ENCODE data around the gene DENND1A.
"Not testable (repeated sequence)": the region's sequence is repeated elsewhere in the genome, so short reads cannot be mapped to it uniquely, and the experiment has no call there.

The DENND1A gene

GRCh38 chr9:123923377-123923776, 6.5 kb downstream of the DENND1A start:
- FAIRE-seq (no peak), DNase-seq (ENCODE audit: insufficient read length, low spot score) (no peak)

GRCh38 chr9:123922911-123923310, 7.0 kb downstream of the DENND1A start:
- no peak for DNase-seq (ENCODE audit: insufficient read length, low spot score)
- no peak for FAIRE-seq

- no peak for FAIRE-seq
- DNase-seq (ENCODE audit: insufficient read length, low spot score) = no peak
Observed at GRCh38 chr9:123922431-123922830, 7.5 kb downstream of the DENND1A start.

GRCh38 chr9:123914517-123915196, 15.3 kb downstream of the DENND1A start:
- DNase-seq (ENCODE audit: insufficient read length, low spot score) = no peak
- no peak for FAIRE-seq

- FAIRE-seq (no peak), DNase-seq (ENCODE audit: insufficient read length, low spot score) (no peak)
Observed at GRCh38 chr9:123912167-123912897, 17.6 kb downstream of the DENND1A start.

GRCh38 chr9:123911024-123911423, 18.9 kb downstream of the DENND1A start:
- FAIRE-seq = no peak
- DNase-seq (ENCODE audit: insufficient read length, low spot score) = no peak

GRCh38 chr9:123909192-123909591, 20.7 kb downstream of the DENND1A start:
- DNase-seq (ENCODE audit: insufficient read length, low spot score); FAIRE-seq: not testable (repeated sequence)

- not testable (repeated sequence) for FAIRE-seq
Observed at GRCh38 chr9:123903550-123903949, 26.4 kb downstream of the DENND1A start.

GRCh38 chr9:123894822-123895221, 35.1 kb downstream of the DENND1A start:
- DNase-seq (ENCODE audit: insufficient read length, low spot score) = no peak
- FAIRE-seq = no peak

More at GRCh38 chr9:123903550-123903949, 26.4 kb downstream of the DENND1A start:
- DNase-seq (ENCODE audit: insufficient read length, low spot score) = not testable (repeated sequence)

- DNase-seq (ENCODE audit: insufficient read length, low spot score) (no peak), FAIRE-seq (no peak)
Observed at GRCh38 chr9:123893831-123894460, 36.0 kb downstream of the DENND1A start.

- FAIRE-seq = no peak
Observed at GRCh38 chr9:123893115-123893514, 36.8 kb downstream of the DENND1A start.

GRCh38 chr9:123887837-123888236, 42.1 kb downstream of the DENND1A start:
- FAIRE-seq (no peak), DNase-seq (ENCODE audit: insufficient read length, low spot score) (no peak)

More at GRCh38 chr9:123893115-123893514, 36.8 kb downstream of the DENND1A start:
- DNase-seq (ENCODE audit: insufficient read length, low spot score) = no peak

GRCh38 chr9:123885834-123886233, 44.1 kb downstream of the DENND1A start:
- FAIRE-seq; DNase-seq (ENCODE audit: insufficient read length, low spot score): not testable (repeated sequence)

- DNase-seq (ENCODE audit: insufficient read length, low spot score) (no peak), FAIRE-seq (no peak)
Observed at GRCh38 chr9:123883634-123884033, 46.3 kb downstream of the DENND1A start.

- DNase-seq (ENCODE audit: insufficient read length, low spot score) (no peak), FAIRE-seq (no peak)
Observed at GRCh38 chr9:123881604-123882003, 48.3 kb downstream of the DENND1A start.

GRCh38 chr9:123880420-123880819, 49.5 kb downstream of the DENND1A start:
- DNase-seq (ENCODE audit: insufficient read length, low spot score) (no peak), FAIRE-seq (no peak)

GRCh38 chr9:123876750-123877149, 53.2 kb downstream of the DENND1A start:
- DNase-seq (ENCODE audit: insufficient read length, low spot score) (no peak), FAIRE-seq (no peak)

GRCh38 chr9:123872710-123873109, 57.2 kb downstream of the DENND1A start:
- FAIRE-seq = no peak
- DNase-seq (ENCODE audit: insufficient read length, low spot score) = no peak

GRCh38 chr9:123871781-123872180, 58.1 kb downstream of the DENND1A start:
- DNase-seq (ENCODE audit: insufficient read length, low spot score) (no peak), FAIRE-seq (no peak)

- FAIRE-seq (no peak), DNase-seq (ENCODE audit: insufficient read length, low spot score) (no peak)
Observed at GRCh38 chr9:123868002-123868401, 61.9 kb downstream of the DENND1A start.

GRCh38 chr9:123867034-123867433, 62.9 kb downstream of the DENND1A start:
- peak; percentile 81 for FAIRE-seq

GRCh38 chr9:123866497-123866896, 63.4 kb downstream of the DENND1A start:
- DNase-seq (ENCODE audit: insufficient read length, low spot score) (no peak), FAIRE-seq (no peak)

More at GRCh38 chr9:123867034-123867433, 62.9 kb downstream of the DENND1A start:
- no peak for DNase-seq (ENCODE audit: insufficient read length, low spot score)

All from GM19239 (cell line).